Testis (tissue), 3 donors: ENCODE measurements around the gene OR8A1. TPM values are rescaled to one million over a fixed set of nuclear protein-coding genes. Genes with fewer than 3 reads are reported as not detected.

Experiments used
- DNase-seq: peaks from one replicate; pipeline ENCODE4 v3.0.0-alpha.2; 2019
- H3K27ac ChIP-seq, 2 donors: fragments of 200-600 bp; sonication (generic); one replicate each; pipeline ENCODE4 v1.5.1; 2019
- H3K27me3 ChIP-seq: fragments of 200-600 bp; sonication (generic); one replicate; pipeline ENCODE4 v1.5.1; 2019
- H3K36me3 ChIP-seq: fragments of 200-600 bp; sonication (generic); one replicate; pipeline ENCODE4 v1.5.1; 2017; ENCODE audit warnings: low read depth; ENCODE audit errors: missing control alignments
- H3K4me1 ChIP-seq: fragments of 200-600 bp; sonication (generic); one replicate; pipeline ENCODE4 v1.5.1; 2019
- H3K4me3 ChIP-seq, 2 donors: fragments of 200-600 bp; sonication (generic); one replicate each; pipeline ENCODE4 v1.5.1; 2017 to 2019
- H3K9me3 ChIP-seq: fragments of 200-600 bp; sonication (generic); one replicate; pipeline ENCODE4 v1.5.1; 2017
- POLR2A ChIP-seq: fragments of 450-650 bp; IDR thresholded peaks from one replicate; pipeline ENCODE4 v1.6.1; 2017; ENCODE audit warnings: antibody characterized with exemption, mild to moderate bottlenecking, moderate library complexity
- WGBS, 2 donors: methylation state at CpG; one replicate each; pipeline ENCODE4 v1.1.5; 2018; 5-methylcytosine and 5-hydroxymethylcytosine counted together
- intact Hi-C: fragments of 100-400 bp; cut with DNase I; formaldehyde crosslinking; loops from one replicate; pipeline ENCODE4 v1.15.1; 2023; ENCODE audit warnings: low total_unique reads
- polyA plus RNA-seq: library from polyadenylated mRNA; stranded (reverse); fragments of 350-450 nt; fragmentation: Illumina TruSeq; extraction: RNeasy Lipid Tissue Mini Kit (QIAGEN cat#74804); gene quantifications from one replicate; pipeline ENCODE4 v1.2.3, GENCODE V29; 2014; ENCODE audit warnings: low read depth, low replicate concordance; ENCODE audit not compliant: insufficient read depth
- total RNA-seq, 2 donors: library from RNA; depleted of rRNA; stranded (reverse); fragments of >200 nt; gene quantifications; one replicate each; pipeline ENCODE4 v1.2.3, GENCODE V29; 2016
- TF ChIP-seq, protein P1 (sequence below), 3 experiments: fragments of 450-650 bp in 2 of 3; fragments of 200-600 bp in 1 of 3; sonication (generic) in 1 of 3; IDR thresholded peaks; one replicate each; pipeline ENCODE4 v1.5.1; 2016 to 2019; ENCODE audit warnings: antibody characterized with exemption in 3 of 3, mild to moderate bottlenecking in 2 of 3, moderate library complexity in 1 of 3

The OR8A1 gene
- total and polyA plus RNA-seq, 3 donors from 2014 or later: 0.29 to 0.50 (median 0.31) TPM

DNA sequence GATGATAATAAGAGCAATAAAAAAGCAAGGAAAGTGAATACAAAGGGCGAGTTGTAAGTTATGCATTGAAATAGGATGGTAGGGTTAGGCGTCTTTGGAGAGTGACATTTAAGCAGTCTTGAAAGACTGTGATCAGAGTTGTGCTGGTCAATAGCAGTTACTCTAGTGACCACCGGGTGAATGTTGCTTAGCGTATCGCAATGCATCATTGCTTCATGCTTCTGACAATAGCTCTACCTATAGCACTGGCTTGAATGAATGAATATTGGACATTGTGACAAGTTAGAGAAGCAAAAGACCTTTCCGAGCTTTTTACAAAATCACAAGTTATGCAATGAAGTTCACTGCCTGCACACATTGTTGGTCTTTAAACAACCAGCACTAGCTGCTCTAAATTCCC lies 18.6 kb upstream of the OR8A1 start:
- intact Hi-C loops: no loop called here
- H3K4me1 ChIP-seq: no peaks in the 10 kb centered on the region
- DNase-seq: no peak
- H3K27ac ChIP-seq: no peak overlapping the region
- no peaks in the 10 kb centered on the region for H3K36me3 ChIP-seq
- no peaks in the 10 kb centered on the region for H3K9me3 ChIP-seq
- TF ChIP-seq, protein P1, sequence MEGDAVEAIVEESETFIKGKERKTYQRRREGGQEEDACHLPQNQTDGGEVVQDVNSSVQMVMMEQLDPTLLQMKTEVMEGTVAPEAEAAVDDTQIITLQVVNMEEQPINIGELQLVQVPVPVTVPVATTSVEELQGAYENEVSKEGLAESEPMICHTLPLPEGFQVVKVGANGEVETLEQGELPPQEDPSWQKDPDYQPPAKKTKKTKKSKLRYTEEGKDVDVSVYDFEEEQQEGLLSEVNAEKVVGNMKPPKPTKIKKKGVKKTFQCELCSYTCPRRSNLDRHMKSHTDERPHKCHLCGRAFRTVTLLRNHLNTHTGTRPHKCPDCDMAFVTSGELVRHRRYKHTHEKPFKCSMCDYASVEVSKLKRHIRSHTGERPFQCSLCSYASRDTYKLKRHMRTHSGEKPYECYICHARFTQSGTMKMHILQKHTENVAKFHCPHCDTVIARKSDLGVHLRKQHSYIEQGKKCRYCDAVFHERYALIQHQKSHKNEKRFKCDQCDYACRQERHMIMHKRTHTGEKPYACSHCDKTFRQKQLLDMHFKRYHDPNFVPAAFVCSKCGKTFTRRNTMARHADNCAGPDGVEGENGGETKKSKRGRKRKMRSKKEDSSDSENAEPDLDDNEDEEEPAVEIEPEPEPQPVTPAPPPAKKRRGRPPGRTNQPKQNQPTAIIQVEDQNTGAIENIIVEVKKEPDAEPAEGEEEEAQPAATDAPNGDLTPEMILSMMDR (IDR thresholded peaks at IDR 0.05): no peak
- no peak for TF ChIP-seq POLR2A
- no peaks in the 10 kb centered on the region for H3K27me3 ChIP-seq
- H3K4me3 ChIP-seq: no peak overlapping the region
- WGBS, 2 donors: 82 to 85% methylated on average over 6 of the region's 6 CpGs

DNA sequence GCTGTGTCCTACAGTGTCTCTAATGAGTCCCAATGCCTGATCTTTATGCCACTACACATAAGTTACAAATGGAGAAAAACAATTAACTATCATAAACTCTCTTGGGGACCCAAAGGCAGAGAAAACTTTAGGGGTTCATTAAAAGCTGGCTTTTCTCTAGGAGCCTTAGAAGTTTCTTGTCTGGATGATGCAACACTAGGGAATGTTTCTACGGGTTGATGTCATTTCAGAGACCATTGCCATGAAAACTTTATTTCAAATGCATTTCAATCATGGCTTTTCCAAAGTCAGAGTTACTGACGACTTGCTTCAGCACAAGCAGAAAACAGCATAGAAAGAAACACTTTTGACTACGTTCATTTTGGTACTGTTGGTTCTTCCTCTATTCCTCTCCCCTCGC lies 17.8 kb upstream of the OR8A1 start:
- H3K4me3 ChIP-seq: no peak overlapping the region
- no peak for DNase-seq
- TF ChIP-seq, protein P1 (IDR thresholded peaks at IDR 0.05): no peak
- no peak for TF ChIP-seq POLR2A
- no peak overlapping the region for H3K27ac ChIP-seq
- H3K36me3 ChIP-seq: no peaks in the 10 kb centered on the region
- WGBS, 2 donors: 82 to 91% methylated on average over 4 of the region's 4 CpGs
- no peaks in the 10 kb centered on the region for H3K4me1 ChIP-seq
- no peaks in the 10 kb centered on the region for H3K27me3 ChIP-seq
- intact Hi-C loops: no loop called here
- no peaks in the 10 kb centered on the region for H3K9me3 ChIP-seq

DNA sequence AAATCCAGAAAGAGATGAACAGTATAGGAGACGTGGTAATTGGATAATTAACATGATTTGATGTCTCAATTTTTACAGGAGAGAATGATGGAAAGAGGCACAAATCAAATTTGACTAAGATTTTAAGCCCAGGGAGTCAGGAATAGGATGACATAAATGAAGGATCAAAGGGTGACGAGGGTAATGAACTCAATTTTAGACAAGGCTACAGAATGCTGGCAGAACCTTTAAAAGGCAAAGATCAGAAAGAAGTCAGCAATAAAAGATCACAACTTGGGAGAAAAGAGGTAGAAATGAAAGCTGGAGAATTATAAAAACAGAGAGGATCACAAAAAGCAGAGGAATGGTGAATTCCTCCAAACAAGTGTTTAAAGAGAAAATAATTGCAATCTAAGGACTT lies 13.0 kb upstream of the OR8A1 start:
- no peak for DNase-seq
- no peak overlapping the region for H3K27ac ChIP-seq
- intact Hi-C loops: no loop called here
- 50 to 60% methylated on average over 2 of the region's 2 CpGs for WGBS, 2 donors
- H3K36me3 ChIP-seq: no peaks in the 10 kb centered on the region
- H3K4me3 ChIP-seq: no peak overlapping the region
- no peaks in the 10 kb centered on the region for H3K4me1 ChIP-seq
- TF ChIP-seq POLR2A: no peak
- TF ChIP-seq, protein P1 (IDR thresholded peaks at IDR 0.05): no peak
- H3K27me3 ChIP-seq: no peaks in the 10 kb centered on the region
- H3K9me3 ChIP-seq: no peaks in the 10 kb centered on the region

DNA sequence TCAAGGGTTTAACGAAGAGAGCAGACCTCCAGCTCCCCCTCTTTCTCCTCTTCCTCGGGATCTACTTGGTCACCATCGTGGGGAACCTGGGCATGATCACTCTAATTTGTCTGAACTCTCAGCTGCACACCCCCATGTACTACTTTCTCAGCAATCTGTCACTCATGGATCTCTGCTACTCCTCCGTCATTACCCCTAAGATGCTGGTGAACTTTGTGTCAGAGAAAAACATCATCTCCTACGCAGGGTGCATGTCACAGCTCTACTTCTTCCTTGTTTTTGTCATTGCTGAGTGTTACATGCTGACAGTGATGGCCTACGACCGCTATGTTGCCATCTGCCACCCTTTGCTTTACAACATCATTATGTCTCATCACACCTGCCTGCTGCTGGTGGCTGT lies 363 bp downstream of the OR8A1 start:
- no peak overlapping the region for H3K4me3 ChIP-seq
- no peaks in the 10 kb centered on the region for H3K27me3 ChIP-seq
- no peaks in the 10 kb centered on the region for H3K4me1 ChIP-seq
- no peaks in the 10 kb centered on the region for H3K36me3 ChIP-seq
- 85 to 88% methylated on average over 7 of the region's 7 CpGs for WGBS, 2 donors
- H3K27ac ChIP-seq: no peak overlapping the region
- TF ChIP-seq, protein P1 (IDR thresholded peaks at IDR 0.05): no peak
- TF ChIP-seq POLR2A: no peak
- intact Hi-C loops: no loop called here
- H3K9me3 ChIP-seq: no peaks in the 10 kb centered on the region
- DNase-seq: no peak

DNA sequence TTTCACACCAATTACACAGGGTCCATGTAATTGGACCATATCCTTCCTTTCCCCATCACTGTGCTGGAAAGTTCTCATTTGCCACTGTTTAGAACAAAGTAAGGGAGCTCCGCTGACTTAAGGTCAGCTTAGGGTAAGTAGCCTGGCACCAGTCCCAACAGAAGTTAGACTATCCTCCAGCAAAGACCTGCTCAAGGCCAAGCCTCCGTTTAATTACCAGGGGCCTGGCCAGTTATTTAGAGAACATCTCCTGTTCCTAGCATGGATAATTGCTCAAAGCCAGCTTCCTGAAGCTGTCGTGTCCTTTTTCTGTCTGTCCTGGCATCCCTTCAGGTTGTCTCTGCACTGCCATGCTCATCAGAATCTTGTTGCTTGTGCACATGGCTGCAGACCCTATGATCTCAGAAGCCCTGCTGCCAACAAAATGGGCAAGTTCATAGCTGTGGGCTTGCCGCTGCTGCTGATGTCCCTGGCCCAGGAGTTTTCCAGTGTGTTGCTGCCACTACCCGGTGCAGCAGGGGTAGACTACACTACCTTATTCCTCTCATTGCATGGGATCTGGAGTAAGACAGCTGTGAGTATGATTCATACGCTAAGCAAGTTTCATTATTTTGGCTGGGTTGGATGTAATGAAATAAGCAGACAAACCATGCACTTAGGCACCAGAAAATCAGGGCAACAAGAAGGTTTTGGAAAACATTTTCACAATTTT lies 8.1 kb downstream of the OR8A1 start:
- WGBS, 2 donors: 56 to 78% methylated on average over 4 to 6 of the region's 6 CpGs

More for the DNA sequence above, 8.1 kb downstream of the OR8A1 start:
- Histone ChIP-seq H3K27ac (no peak overlapping the region), H3K4me1 (no peaks in the 10 kb centered on the region), H3K36me3 (no peaks in the 10 kb centered on the region), H3K9me3 (no peaks in the 10 kb centered on the region), H3K27me3 (no peaks in the 10 kb centered on the region), H3K4me3 (no peak overlapping the region)
- no peak for DNase-seq
- TF ChIP-seq POLR2A: no peak
- TF ChIP-seq, protein P1 (IDR thresholded peaks at IDR 0.05): no peak
- intact Hi-C loops: no loop called here
